MM.1S (cell line): Measurements from ENCODE around the gene UNK.
"Not testable (repeated sequence)": the region's sequence is repeated elsewhere in the genome, so short reads cannot be mapped to it uniquely, and the experiment has no call there.

Experiments
- DNase-seq: peaks from one replicate; pipeline ENCODE4 v3.0.0-alpha.2; 2015
- H2AFZ ChIP-seq: fragments of 300-600 bp; sonication (generic); 2 replicates; pipeline ENCODE4 v1.6.0; 2016; ENCODE audit warnings: antibody characterized with exemption, low read length
- H3F3A ChIP-seq: fragments of 300-600 bp; sonication (generic); 2 replicates; pipeline ENCODE4 v1.6.1; 2016; ENCODE audit warnings: mild to moderate bottlenecking, antibody characterized with exemption, low read length, moderate library complexity, mixed read lengths; ENCODE audit not compliant: insufficient read depth
- H3K27ac ChIP-seq: fragments of 300-600 bp; sonication (generic); 2 replicates; pipeline ENCODE4 v1.5.1; 2016; ENCODE audit warnings: mild to moderate bottlenecking, low read length
- H3K27me3 ChIP-seq: fragments of 300-600 bp; sonication (generic); replicated peaks from 2 replicates; pipeline ENCODE4 v1.6.0; 2016; ENCODE audit warnings: low read length; ENCODE audit not compliant: insufficient read depth
- H3K36me3 ChIP-seq: fragments of 300-600 bp; sonication (generic); replicated peaks from 2 replicates; pipeline ENCODE4 v1.6.1; 2016; ENCODE audit warnings: mild to moderate bottlenecking, low read length, mixed read lengths; ENCODE audit not compliant: insufficient read depth
- H3K4me1 ChIP-seq: fragments of 300-600 bp; sonication (generic); 2 replicates; pipeline ENCODE4 v1.6.1; 2016; ENCODE audit warnings: low read length, mixed read lengths
- H3K4me2 ChIP-seq: fragments of 300-600 bp; sonication (generic); 2 replicates; pipeline ENCODE4 v1.6.0; 2016; ENCODE audit warnings: low read depth, low read length
- H3K4me3 ChIP-seq: fragments of 300-600 bp; sonication (generic); 2 replicates; pipeline ENCODE4 v1.5.1; 2016; ENCODE audit warnings: low read length, mixed read lengths
- H3K79me2 ChIP-seq: fragments of 300-600 bp; sonication (generic); 2 replicates; pipeline ENCODE4 v1.6.1; 2016; ENCODE audit warnings: mixed run types, low read length, mixed read lengths
- H3K9ac ChIP-seq: fragments of 300-600 bp; sonication (generic); 2 replicates; pipeline ENCODE4 v1.6.1; 2016; ENCODE audit warnings: low read length, mixed read lengths
- H3K9me2 ChIP-seq: fragments of 300-600 bp; sonication (generic); replicated peaks from 2 replicates; pipeline ENCODE4 v1.6.1; 2016; ENCODE audit warnings: mild to moderate bottlenecking, low read length, mixed read lengths; ENCODE audit not compliant: insufficient read depth
- H3K9me3 ChIP-seq: fragments of 300-600 bp; sonication (generic); replicated peaks from 2 replicates; pipeline ENCODE4 v1.6.1; 2016; ENCODE audit warnings: mild to moderate bottlenecking, low read length, mixed read lengths; ENCODE audit not compliant: insufficient read depth
- H4K20me1 ChIP-seq: fragments of 300-600 bp; sonication (generic); 2 replicates; pipeline ENCODE4 v1.6.1; 2016; ENCODE audit warnings: mild to moderate bottlenecking, low read length, moderate library complexity, mixed read lengths; ENCODE audit not compliant: insufficient read depth
- CTCF ChIP-seq: fragments of 300-600 bp; sonication (generic); IDR thresholded peaks from 2 replicates; pipeline ENCODE4 v1.5.1; 2016; ENCODE audit warnings: antibody characterized with exemption, low read length, mixed read lengths
- EZH2 ChIP-seq: fragments of 300-600 bp; sonication (generic); optimal IDR thresholded peaks from 2 replicates; pipeline ENCODE3; 2017; ENCODE audit warnings: low read depth, mild to moderate bottlenecking, antibody characterized with exemption, low read length, mixed read lengths
- EZH2phosphoT487 ChIP-seq: fragments of 300-600 bp; sonication (generic); IDR thresholded peaks from 2 replicates; pipeline ENCODE4 v1.6.1; 2018; ENCODE audit warnings: antibody characterized with exemption, low read length

UNK gene

GRCh38 chr17:75757086-75757681 is 27.4 kb upstream of the UNK start:
- no peaks in the 10 kb centered on the region for H3K36me3 ChIP-seq
- no peaks in the 10 kb centered on the region for H3K9me3 ChIP-seq
- TF ChIP-seq EZH2 = no peak
- TF ChIP-seq EZH2phosphoT487 = no peak
- no peak for TF ChIP-seq CTCF
- no peak overlapping the region for H3K27ac ChIP-seq
- no peaks in the 10 kb centered on the region for H3F3A ChIP-seq
- H3K4me1 ChIP-seq = peaks cover 6% of the 10 kb centered on the region
- H3K4me3 ChIP-seq = no peak overlapping the region
- no peak overlapping the region for H3K9ac ChIP-seq
- no peak overlapping the region for H2AFZ ChIP-seq
- H4K20me1 ChIP-seq = no peaks in the 10 kb centered on the region
- DNase-seq = no peak
- H3K79me2 ChIP-seq = no peaks in the 10 kb centered on the region
- no peaks in the 10 kb centered on the region for H3K9me2 ChIP-seq
- no peaks in the 10 kb centered on the region for H3K27me3 ChIP-seq
- H3K4me2 ChIP-seq = no peak overlapping the region

- Histone ChIP-seq H3K27me3 (no peaks in the 10 kb centered on the region), H3K9ac (no peak overlapping the region), H3K9me2 (no peaks in the 10 kb centered on the region), H3K4me2 (no peak overlapping the region), H2AFZ (no peak overlapping the region), H3K4me1 (peaks cover 6% of the 10 kb centered on the region), H4K20me1 (no peaks in the 10 kb centered on the region), H3K36me3 (no peaks in the 10 kb centered on the region), H3K27ac (no peak overlapping the region), H3K79me2 (no peaks in the 10 kb centered on the region), H3K4me3 (no peak overlapping the region), H3F3A (no peaks in the 10 kb centered on the region), H3K9me3 (no peaks in the 10 kb centered on the region)
- TF ChIP-seq EZH2 = no peak
- TF ChIP-seq CTCF = peak; percentile 20
- no peak for TF ChIP-seq EZH2phosphoT487
- no peak for DNase-seq
Measured at GRCh38 chr17:75758131-75758905, 26.3 kb upstream of the UNK start.

GRCh38 chr17:75759457-75759856 is 25.1 kb upstream of the UNK start:
- H2AFZ ChIP-seq = no peak overlapping the region
- H3K27ac ChIP-seq = no peak overlapping the region
- no peak overlapping the region for H3K4me2 ChIP-seq
- no peak overlapping the region for H3K9ac ChIP-seq
- H3K79me2 ChIP-seq = no peaks in the 10 kb centered on the region
- H3K27me3 ChIP-seq = no peaks in the 10 kb centered on the region
- DNase-seq = no peak
- H3K4me1 ChIP-seq = peaks cover 8% of the 10 kb centered on the region; the same call in 1 of the 2 replicates
- no peaks in the 10 kb centered on the region for H3K9me2 ChIP-seq
- H3F3A ChIP-seq = no peaks in the 10 kb centered on the region
- no peaks in the 10 kb centered on the region for H3K36me3 ChIP-seq
- no peak overlapping the region for H3K4me3 ChIP-seq
- H3K9me3 ChIP-seq = no peaks in the 10 kb centered on the region
- no peaks in the 10 kb centered on the region for H4K20me1 ChIP-seq
- TF ChIP-seq EZH2 = no peak
- no peak for TF ChIP-seq CTCF
- no peak for TF ChIP-seq EZH2phosphoT487

GRCh38 chr17:75759978-75760640 is 24.5 kb upstream of the UNK start:
- H3K4me2 ChIP-seq, H3K9ac ChIP-seq, DNase-seq, H3F3A ChIP-seq, H2AFZ ChIP-seq, H3K79me2 ChIP-seq, H3K27ac ChIP-seq, H3K4me1 ChIP-seq, H3K36me3 ChIP-seq, H3K9me3 ChIP-seq, H4K20me1 ChIP-seq, H3K4me3 ChIP-seq, H3K27me3 ChIP-seq, H3K9me2 ChIP-seq: not testable (repeated sequence)
